SK-N-SH treated with all-trans-retinoic acid at 6 μM for 48 hours (cell line): ENCODE data around the gene FAM209A.

Source experiments
- ATAC-seq: fragments of 200-7000 bp; cut with Tn5 transposase; 3 replicates; pipeline ENCODE4 v1.9.1; 2020; ENCODE audit warnings: mild to moderate bottlenecking, moderate library complexity
- ARNTL ChIP-seq: fragments of 450-650 bp; formaldehyde crosslinking; IDR thresholded peaks from 2 replicates; pipeline ENCODE4 v1.5.0; 2020; ENCODE audit warnings: low read depth, mild to moderate bottlenecking, moderate library complexity, borderline replicate concordance
- CSDC2 ChIP-seq: fragments of 250-450 bp; sonication (Bioruptor Pico); IDR thresholded peaks from 2 replicates; pipeline ENCODE4 v1.5.0; 2020; ENCODE audit warnings: mild to moderate bottlenecking, moderate library complexity
- CSRNP3 ChIP-seq: fragments of 250-450 bp; sonication (Bioruptor Pico); IDR thresholded peaks from 2 replicates; pipeline ENCODE4 v1.5.1; 2021; ENCODE audit warnings: mild to moderate bottlenecking, moderate library complexity
- ESRRG ChIP-seq: fragments of 250-450 bp; sonication (Bioruptor Pico); IDR thresholded peaks from 2 replicates; pipeline ENCODE4 v1.6.1; 2021; ENCODE audit warnings: mild to moderate bottlenecking
- GLIS3 ChIP-seq: fragments of 250-450 bp; sonication (Bioruptor Pico); IDR thresholded peaks from 2 replicates; pipeline ENCODE4 v1.5.0; 2020; ENCODE audit warnings: mild to moderate bottlenecking, moderate library complexity
- ISL1 ChIP-seq: fragments of 250-450 bp; sonication (Bioruptor Pico); IDR thresholded peaks from 2 replicates; pipeline ENCODE4 v2.1.2; 2022; ENCODE audit warnings: mild to moderate bottlenecking, moderate library complexity
- OSR1 ChIP-seq: fragments of 250-450 bp; sonication (Bioruptor Pico); IDR thresholded peaks from 2 replicates; pipeline ENCODE4 v1.8.0; 2022; ENCODE audit warnings: moderate library complexity, mild to moderate bottlenecking, inconsistent platforms
- PPARA ChIP-seq: fragments of 250-450 bp; sonication (Bioruptor Pico); IDR thresholded peaks from 2 replicates; pipeline ENCODE4 v1.5.0; 2020; ENCODE audit warnings: mild to moderate bottlenecking, borderline replicate concordance
- RARB ChIP-seq: fragments of 250-450 bp; sonication (Bioruptor Pico); IDR thresholded peaks from 2 replicates; pipeline ENCODE4 v1.8.0; 2021; ENCODE audit warnings: mild to moderate bottlenecking, moderate library complexity
- SNAI2 ChIP-seq: fragments of 250-450 bp; sonication (Bioruptor Pico); IDR thresholded peaks from 2 replicates; pipeline ENCODE4 v1.5.0; 2020; ENCODE audit warnings: mild to moderate bottlenecking, moderate library complexity
- TOX ChIP-seq: fragments of 250-450 bp; sonication (Bioruptor Pico); IDR thresholded peaks from 2 replicates; pipeline ENCODE4 v1.8.0; 2021; ENCODE audit warnings: mild to moderate bottlenecking, moderate library complexity, borderline replicate concordance
- ZFP3 ChIP-seq: fragments of 250-450 bp; sonication (Bioruptor Pico); IDR thresholded peaks from 2 replicates; pipeline ENCODE4 v1.5.0; 2020; ENCODE audit warnings: mild to moderate bottlenecking, moderate library complexity
- ZFP30 ChIP-seq: fragments of 450-650 bp; formaldehyde crosslinking; IDR thresholded peaks from 2 replicates; pipeline ENCODE4 v1.5.0; 2022; ENCODE audit warnings: mild to moderate bottlenecking, moderate library complexity
- ZNF70 ChIP-seq: fragments of 450-650 bp; formaldehyde crosslinking; IDR thresholded peaks from 2 replicates; pipeline ENCODE4 v1.5.0; 2020; ENCODE audit warnings: mild to moderate bottlenecking, moderate library complexity
- ZNF8 ChIP-seq: fragments of 450-650 bp; formaldehyde crosslinking; IDR thresholded peaks from 2 replicates; pipeline ENCODE4 v1.5.0; 2020; ENCODE audit warnings: mild to moderate bottlenecking, moderate library complexity
- TF ChIP-seq, protein P1 (sequence below): fragments of 250-450 bp; sonication (Bioruptor Pico); IDR thresholded peaks from 2 replicates; pipeline ENCODE4 v1.8.0; 2020; ENCODE audit warnings: mild to moderate bottlenecking, moderate library complexity, borderline replicate concordance
- TF ChIP-seq, protein P2 (sequence below): fragments of 250-450 bp; sonication (Bioruptor Pico); IDR thresholded peaks from 2 replicates; pipeline ENCODE4 v1.5.0; 2020; ENCODE audit warnings: mild to moderate bottlenecking, moderate library complexity

FAM209A gene

GRCh38 chr20:56501116-56501515 lies 23.4 kb upstream of the FAM209A start (continued):
- TF ChIP-seq, protein P1, sequence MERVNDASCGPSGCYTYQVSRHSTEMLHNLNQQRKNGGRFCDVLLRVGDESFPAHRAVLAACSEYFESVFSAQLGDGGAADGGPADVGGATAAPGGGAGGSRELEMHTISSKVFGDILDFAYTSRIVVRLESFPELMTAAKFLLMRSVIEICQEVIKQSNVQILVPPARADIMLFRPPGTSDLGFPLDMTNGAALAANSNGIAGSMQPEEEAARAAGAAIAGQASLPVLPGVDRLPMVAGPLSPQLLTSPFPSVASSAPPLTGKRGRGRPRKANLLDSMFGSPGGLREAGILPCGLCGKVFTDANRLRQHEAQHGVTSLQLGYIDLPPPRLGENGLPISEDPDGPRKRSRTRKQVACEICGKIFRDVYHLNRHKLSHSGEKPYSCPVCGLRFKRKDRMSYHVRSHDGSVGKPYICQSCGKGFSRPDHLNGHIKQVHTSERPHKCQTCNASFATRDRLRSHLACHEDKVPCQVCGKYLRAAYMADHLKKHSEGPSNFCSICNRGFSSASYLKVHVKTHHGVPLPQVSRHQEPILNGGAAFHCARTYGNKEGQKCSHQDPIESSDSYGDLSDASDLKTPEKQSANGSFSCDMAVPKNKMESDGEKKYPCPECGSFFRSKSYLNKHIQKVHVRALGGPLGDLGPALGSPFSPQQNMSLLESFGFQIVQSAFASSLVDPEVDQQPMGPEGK (CRISPR knock-in tag), result no peak
- TF ChIP-seq ZFP3 (no peak), CSDC2 (CRISPR knock-in tag) (no peak)
- TF ChIP-seq, protein P2, sequence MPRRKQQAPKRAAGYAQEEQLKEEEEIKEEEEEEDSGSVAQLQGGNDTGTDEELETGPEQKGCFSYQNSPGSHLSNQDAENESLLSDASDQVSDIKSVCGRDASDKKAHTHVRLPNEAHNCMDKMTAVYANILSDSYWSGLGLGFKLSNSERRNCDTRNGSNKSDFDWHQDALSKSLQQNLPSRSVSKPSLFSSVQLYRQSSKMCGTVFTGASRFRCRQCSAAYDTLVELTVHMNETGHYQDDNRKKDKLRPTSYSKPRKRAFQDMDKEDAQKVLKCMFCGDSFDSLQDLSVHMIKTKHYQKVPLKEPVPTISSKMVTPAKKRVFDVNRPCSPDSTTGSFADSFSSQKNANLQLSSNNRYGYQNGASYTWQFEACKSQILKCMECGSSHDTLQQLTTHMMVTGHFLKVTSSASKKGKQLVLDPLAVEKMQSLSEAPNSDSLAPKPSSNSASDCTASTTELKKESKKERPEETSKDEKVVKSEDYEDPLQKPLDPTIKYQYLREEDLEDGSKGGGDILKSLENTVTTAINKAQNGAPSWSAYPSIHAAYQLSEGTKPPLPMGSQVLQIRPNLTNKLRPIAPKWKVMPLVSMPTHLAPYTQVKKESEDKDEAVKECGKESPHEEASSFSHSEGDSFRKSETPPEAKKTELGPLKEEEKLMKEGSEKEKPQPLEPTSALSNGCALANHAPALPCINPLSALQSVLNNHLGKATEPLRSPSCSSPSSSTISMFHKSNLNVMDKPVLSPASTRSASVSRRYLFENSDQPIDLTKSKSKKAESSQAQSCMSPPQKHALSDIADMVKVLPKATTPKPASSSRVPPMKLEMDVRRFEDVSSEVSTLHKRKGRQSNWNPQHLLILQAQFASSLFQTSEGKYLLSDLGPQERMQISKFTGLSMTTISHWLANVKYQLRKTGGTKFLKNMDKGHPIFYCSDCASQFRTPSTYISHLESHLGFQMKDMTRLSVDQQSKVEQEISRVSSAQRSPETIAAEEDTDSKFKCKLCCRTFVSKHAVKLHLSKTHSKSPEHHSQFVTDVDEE (CRISPR knock-in tag), result no peak
- TF ChIP-seq, all 23 proteins: peak for 0

DNA sequence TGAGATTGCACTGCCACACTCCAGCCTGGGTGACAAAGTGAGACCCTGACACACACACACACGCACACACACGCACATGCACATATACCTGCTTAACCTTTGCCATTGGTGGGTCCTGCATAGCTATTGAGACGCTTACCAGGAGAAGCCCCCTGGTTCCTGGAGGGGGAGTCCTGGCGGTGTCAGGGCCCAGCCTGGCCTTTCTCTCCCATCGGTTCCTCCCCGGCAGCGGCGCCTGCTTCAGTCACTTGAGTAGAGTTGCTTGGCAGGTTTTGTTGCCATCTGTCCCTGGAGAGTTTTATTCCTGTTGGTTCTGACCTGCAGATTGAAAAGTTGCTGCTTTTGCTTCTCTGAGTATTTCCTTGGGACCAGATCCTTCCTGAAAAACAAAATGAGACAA lies 20.6 kb upstream of the FAM209A start:
- no peak for ATAC-seq
- TF ChIP-seq SNAI2 (no peak), ISL1 (CRISPR knock-in tag) (no peak), PPARA (CRISPR knock-in tag) (no peak), GLIS3 (CRISPR knock-in tag) (no peak), OSR1 (CRISPR knock-in tag) (no peak), CSDC2 (CRISPR knock-in tag) (no peak), ZFP3 (no peak), ZFP30 (no peak), CSRNP3 (CRISPR knock-in tag) (no peak), ARNTL (CRISPR knock-in tag) (no peak), TOX (CRISPR knock-in tag) (no peak), ZNF8 (CRISPR knock-in tag) (no peak)
- TF ChIP-seq, protein P1 (CRISPR knock-in tag), result no peak
- TF ChIP-seq, protein P2 (CRISPR knock-in tag), result no peak

DNA sequence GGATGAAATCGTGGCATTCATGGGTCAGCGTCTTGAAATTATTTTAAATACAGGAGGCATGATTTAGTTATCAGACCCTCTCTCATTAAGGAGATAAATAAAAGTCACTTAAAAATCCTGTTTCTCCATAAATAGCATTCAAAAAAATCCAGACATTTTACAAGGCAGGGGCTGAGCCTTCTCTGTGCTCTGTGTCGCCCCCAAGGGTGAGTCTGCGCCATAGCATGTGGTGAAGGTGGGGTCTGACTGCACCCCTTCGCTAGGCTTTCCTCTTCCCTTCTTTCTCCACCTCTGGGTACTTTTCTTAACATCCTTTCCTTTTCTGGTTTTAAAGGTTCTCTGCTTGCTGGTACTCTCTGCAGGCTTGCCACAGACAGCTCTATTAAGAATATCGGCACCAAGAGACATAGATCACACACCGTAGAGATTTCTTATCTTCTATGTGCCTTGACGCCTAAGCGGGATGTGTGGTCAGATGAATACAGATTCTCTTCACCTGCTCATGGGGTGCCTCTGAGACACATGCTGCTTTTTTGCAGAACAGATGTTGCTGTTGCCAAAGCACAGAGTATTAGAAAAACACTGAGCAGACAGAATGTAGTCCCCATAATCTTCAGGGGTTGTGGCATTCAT lies 20.1 kb upstream of the FAM209A start:
- peak; percentile 72; the same call in 2 of the 3 replicates for ATAC-seq
- TF ChIP-seq RARB (CRISPR knock-in tag) (no peak), PPARA (CRISPR knock-in tag) (no peak), GLIS3 (CRISPR knock-in tag) (no peak), TOX (CRISPR knock-in tag) (no peak), ARNTL (CRISPR knock-in tag) (no peak), ZNF8 (CRISPR knock-in tag) (no peak), ZFP30 (no peak), SNAI2 (no peak), OSR1 (CRISPR knock-in tag) (no peak), ZNF70 (CRISPR knock-in tag) (no peak), CSRNP3 (CRISPR knock-in tag) (no peak), ESRRG (CRISPR knock-in tag) (no peak)
- TF ChIP-seq, protein P1 (CRISPR knock-in tag), result no peak
- TF ChIP-seq, protein P2 (CRISPR knock-in tag), result no peak
